Measurements from ENCODE around the gene OLA1.

The OLA1 gene

DNA sequence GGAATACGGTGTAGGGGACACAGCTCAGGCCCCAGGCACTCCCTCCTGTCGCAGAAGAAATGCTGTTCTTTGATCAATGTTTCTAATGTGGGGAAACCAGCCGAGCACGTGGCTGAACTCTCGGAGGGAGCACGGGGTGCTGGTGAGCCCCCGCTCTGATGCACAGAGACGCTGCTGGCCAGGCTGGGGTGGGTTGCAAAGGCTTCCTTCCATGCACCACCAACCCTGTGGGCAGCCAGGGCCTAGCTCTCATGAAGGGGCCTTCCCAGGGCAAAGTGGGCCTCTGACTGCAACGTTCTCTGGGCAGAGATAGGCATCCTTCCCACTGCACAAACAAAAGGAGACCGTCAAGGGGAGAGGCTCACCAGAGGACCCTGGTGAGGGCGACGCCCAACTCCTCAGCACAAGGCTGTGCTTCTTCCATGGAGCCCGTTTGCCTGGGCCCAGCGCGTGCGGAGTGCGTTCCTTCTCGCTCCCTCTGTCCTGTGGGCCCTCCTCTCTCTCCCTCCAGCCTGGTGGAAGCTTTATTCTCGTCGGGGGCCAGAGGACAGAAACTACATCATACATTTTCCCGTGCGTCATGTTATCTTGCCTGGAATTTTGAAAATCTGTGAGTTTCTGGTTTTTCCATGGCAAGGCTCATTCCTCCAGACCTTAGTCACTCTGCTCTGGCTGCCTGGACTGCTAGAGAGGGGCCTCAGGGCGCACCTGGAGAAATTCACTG, 222.0 kb downstream of the OLA1 start:
- DNase-seq, result no peak

DNA sequence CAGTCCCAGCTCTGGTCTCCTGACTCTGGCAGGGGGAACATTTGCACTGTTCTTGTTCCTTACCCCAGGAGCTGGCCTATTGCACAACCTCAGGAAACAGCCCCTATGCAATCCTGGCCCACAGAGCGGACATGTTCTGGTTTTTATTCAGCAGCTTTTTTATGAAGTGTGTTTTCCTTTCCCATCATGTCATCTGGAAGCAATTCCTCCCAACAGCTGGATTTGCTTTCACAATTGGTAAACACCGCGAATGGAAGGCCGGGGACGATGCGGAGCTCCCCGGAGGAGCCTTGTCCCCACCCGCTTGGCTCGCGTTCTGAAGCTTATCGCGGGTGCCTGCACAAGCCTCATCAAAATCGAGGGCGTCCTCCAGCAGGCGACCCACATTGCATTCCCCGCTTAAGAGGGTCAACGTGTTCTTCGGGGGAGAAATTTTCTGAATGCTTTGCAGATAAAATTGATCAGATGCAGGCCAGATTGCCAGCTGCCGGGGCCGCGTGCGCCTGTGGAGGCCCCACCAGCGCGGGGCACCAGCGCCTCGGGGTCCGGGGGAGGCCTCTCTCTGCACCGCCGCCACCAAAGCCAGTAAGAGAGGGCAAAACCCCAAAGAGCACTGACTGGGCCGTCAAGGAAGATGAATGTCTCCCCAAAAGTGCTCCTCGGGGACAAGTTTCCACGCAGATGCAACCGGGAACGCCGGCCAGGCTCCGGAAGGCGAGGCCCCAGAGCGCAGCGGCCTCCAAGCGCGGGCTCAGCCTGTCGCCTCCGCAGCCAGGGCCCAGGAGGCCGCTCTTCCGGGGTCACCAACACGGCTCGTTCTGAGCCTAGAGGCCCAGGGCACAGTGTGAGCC, 222.8 kb downstream of the OLA1 start:
- DNase-seq, result no peak

DNA sequence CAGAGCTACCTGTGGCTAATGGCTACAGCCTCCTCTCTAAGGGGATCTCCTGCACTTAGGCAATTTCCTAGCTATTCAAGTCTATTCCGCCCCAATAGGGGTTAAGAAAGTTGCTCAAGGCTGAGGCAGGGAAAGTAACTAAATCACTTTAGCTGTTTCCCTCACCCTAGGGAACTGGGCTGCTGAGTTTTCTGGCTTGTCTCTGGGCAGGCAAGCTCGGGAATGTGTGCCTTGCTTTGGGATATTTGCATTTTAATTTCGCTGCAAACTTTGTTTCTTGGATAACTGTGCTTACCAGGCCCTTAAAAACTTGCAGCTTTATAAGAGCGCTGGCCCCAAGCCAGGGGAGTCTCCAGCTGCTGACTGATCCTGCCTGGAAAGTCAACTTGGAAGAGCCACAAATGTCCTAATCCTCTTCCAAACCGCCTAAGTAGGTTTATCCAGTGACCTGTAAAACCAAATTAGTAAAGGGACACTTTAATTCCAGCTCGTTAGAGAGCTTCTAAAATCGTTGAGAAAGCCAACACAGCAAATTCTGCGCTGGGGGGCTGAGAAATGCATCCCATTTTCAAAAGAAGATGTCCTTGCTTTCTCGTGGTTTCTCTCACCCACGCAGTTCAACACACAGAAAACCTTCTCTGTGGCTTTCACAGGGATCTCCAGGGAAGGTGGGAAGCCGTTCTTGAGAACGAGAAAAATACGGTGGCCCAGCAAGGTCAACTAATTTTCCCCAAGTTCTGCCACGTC, 223.6 kb downstream of the OLA1 start:
- DNase-seq, result peak; percentile 96

DNA sequence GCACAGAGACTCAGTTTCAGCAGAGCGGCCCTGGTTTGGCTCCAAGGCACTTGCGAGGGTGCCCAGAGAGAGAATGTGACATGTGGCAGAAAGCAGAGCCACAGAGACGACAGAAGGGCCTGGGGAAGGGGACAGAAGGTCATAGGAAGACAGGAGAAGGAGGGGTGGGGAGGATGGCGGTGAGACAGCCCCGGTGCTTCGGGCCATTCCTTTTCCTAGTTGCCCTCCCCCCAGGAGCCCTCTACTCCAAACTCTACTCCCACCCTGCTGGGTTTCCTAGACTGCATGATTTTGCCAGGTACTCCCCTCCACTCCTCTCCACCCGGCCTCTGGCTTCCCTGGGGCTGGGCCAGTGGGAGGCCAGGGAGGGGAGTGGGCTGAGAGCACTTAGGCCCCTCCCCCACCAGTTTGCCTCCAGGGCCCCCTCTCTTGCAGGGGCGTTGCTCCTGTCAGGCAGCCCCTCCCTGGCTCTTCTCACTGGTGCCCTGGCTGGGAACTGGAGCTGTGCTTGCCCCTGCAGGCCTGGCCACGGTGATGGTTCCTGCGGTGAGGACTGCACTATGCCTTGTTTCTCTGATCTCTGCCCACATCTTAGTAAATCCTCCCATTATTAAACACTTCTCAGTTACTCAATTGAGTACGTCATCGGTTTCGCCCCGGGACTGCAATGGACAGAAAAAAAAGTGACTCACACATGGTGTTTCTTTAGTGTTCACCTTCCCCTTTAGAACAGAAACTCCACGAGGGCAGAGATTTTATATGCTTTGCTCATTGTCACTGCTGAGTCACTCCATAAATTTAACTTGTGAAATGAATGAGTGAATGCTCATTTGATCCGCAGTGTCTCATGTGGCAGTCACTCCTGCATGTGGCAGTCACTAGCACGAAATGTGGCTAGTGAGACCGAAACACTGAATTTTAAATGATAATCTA, 224.5 kb downstream of the OLA1 start:
- peak; percentile 85 for DNase-seq

Data from NCI-H82 (cell line).